Stimulated activated CD4-positive, alpha-beta T cell treated with anti-CD3 and anti-CD28 coated beads, Interleukin-1b, Interleukin-23, amount 100 ng/mL, for 24 hours (primary cell): ENCODE measurements around the gene IKZF3.
A peak's percentile ranks its signal among the peaks of the same experiment; 100 is the strongest.
"Not testable (repeated sequence)": the region's sequence is repeated elsewhere in the genome, so short reads cannot be mapped to it uniquely, and the experiment has no call there.

Experiments used
- DNase-seq, 4 experiments: peaks; one replicate each; pipeline ENCODE4 v3.0.0-alpha.2; 2020; ENCODE audit warnings: low read depth in 4 of 4, low spot score in 1 of 4

Gene IKZF3

GRCh38 chr17:39782481-39782880 is 81.6 kb downstream of the IKZF3 start:
- DNase-seq: no peak

GRCh38 chr17:39781861-39782213 is 82.3 kb downstream of the IKZF3 start:
- DNase-seq: no peak

- no peak for DNase-seq
Measured at GRCh38 chr17:39781031-39781860, 82.9 kb downstream of the IKZF3 start.

- DNase-seq: no peak
Measured at GRCh38 chr17:39777534-39778365, 86.4 kb downstream of the IKZF3 start.

GRCh38 chr17:39776252-39776651 is 87.9 kb downstream of the IKZF3 start:
- DNase-seq: no peak

- DNase-seq: no peak
Measured at GRCh38 chr17:39775031-39775430, 89.1 kb downstream of the IKZF3 start.

GRCh38 chr17:39774047-39774446 is 90.1 kb downstream of the IKZF3 start:
- no peak for DNase-seq

- DNase-seq: no peak
Measured at GRCh38 chr17:39772987-39773934, 90.9 kb downstream of the IKZF3 start.

GRCh38 chr17:39772415-39772814 is 91.7 kb downstream of the IKZF3 start:
- no peak for DNase-seq

GRCh38 chr17:39769974-39770587 is 94.0 kb downstream of the IKZF3 start:
- DNase-seq: peak in 1 of 4 experiments; percentile 51

GRCh38 chr17:39767147-39767546 is 97.0 kb downstream of the IKZF3 start:
- DNase-seq: no peak

GRCh38 chr17:39765766-39766165 is 98.3 kb downstream of the IKZF3 start:
- DNase-seq: no peak

GRCh38 chr17:39765175-39765574 is 98.9 kb downstream of the IKZF3 start:
- no peak for DNase-seq

- DNase-seq: not testable (repeated sequence)
Measured at GRCh38 chr17:39764171-39764570, 99.9 kb downstream of the IKZF3 start.

- no peak for DNase-seq
Measured at GRCh38 chr17:39763051-39763820, 100.9 kb downstream of the IKZF3 start.

- no peak for DNase-seq
Measured at GRCh38 chr17:39761861-39762496, 102.1 kb downstream of the IKZF3 start.

GRCh38 chr17:39759204-39759603 is 104.9 kb downstream of the IKZF3 start:
- no peak for DNase-seq

- DNase-seq: peak in 2 of 4 experiments; percentile 20 to 48
Measured at GRCh38 chr17:39757931-39758873, 105.9 kb downstream of the IKZF3 start.
